ENCODE measurements around the gene LSM10.

The LSM10 gene

GRCh38 chr1:36420836-36421317 is 23.2 kb upstream of the LSM10 start:
- TF ChIP-seq CTCF (IDR thresholded peaks at IDR 0.05; ENCODE audit: insufficient read depth, low read depth, low read length, missing control alignments): peak; percentile 97
- H3K4me3 ChIP-seq (ENCODE audit: low read depth, low read length): no peak overlapping the region
- peak; percentile 89 for DNase-seq (ENCODE audit: low read depth)

GRCh38 chr1:36420409-36420808 is 22.7 kb upstream of the LSM10 start:
- no peak for DNase-seq (ENCODE audit: low read depth)
- no peak overlapping the region for H3K4me3 ChIP-seq (ENCODE audit: low read depth, low read length)

GRCh38 chr1:36419569-36419968 is 21.9 kb upstream of the LSM10 start:
- TF ChIP-seq CTCF (IDR thresholded peaks at IDR 0.05; ENCODE audit: insufficient read depth, low read depth, low read length, missing control alignments): no peak
- DNase-seq (ENCODE audit: low read depth): no peak

More at GRCh38 chr1:36420409-36420808, 22.7 kb upstream of the LSM10 start:
- TF ChIP-seq CTCF (IDR thresholded peaks at IDR 0.05; ENCODE audit: insufficient read depth, low read depth, low read length, missing control alignments): no peak

GRCh38 chr1:36419140-36419539 is 21.4 kb upstream of the LSM10 start:
- TF ChIP-seq CTCF (IDR thresholded peaks at IDR 0.05; ENCODE audit: insufficient read depth, low read depth, low read length, missing control alignments): no peak
- no peak for DNase-seq (ENCODE audit: low read depth)
- H3K4me3 ChIP-seq (ENCODE audit: low read depth, low read length): no peak overlapping the region

More at GRCh38 chr1:36419569-36419968, 21.9 kb upstream of the LSM10 start:
- H3K4me3 ChIP-seq (ENCODE audit: low read depth, low read length): no peak overlapping the region

- DNase-seq (ENCODE audit: low read depth): no peak
- TF ChIP-seq CTCF (IDR thresholded peaks at IDR 0.05; ENCODE audit: insufficient read depth, low read depth, low read length, missing control alignments): no peak
- H3K4me3 ChIP-seq (ENCODE audit: low read depth, low read length): no peak overlapping the region
Measured at GRCh38 chr1:36417931-36418330, 20.2 kb upstream of the LSM10 start.

- no peak for TF ChIP-seq CTCF (IDR thresholded peaks at IDR 0.05; ENCODE audit: insufficient read depth, low read depth, low read length, missing control alignments)
- no peak overlapping the region for H3K4me3 ChIP-seq (ENCODE audit: low read depth, low read length)
- DNase-seq (ENCODE audit: low read depth): no peak
Measured at GRCh38 chr1:36415661-36416326, 18.1 kb upstream of the LSM10 start.

GRCh38 chr1:36414384-36414783 is 16.7 kb upstream of the LSM10 start:
- no peak overlapping the region for H3K4me3 ChIP-seq (ENCODE audit: low read depth, low read length)
- no peak for DNase-seq (ENCODE audit: low read depth)
- TF ChIP-seq CTCF (IDR thresholded peaks at IDR 0.05; ENCODE audit: insufficient read depth, low read depth, low read length, missing control alignments): no peak
